HG03039 (cell line): ENCODE data around the gene NUP93.
"Not testable (repeated sequence)": the region's sequence is repeated elsewhere in the genome, so short reads cannot be mapped to it uniquely, and the experiment has no call there.

Source experiments
- ATAC-seq: cut with Tn5 transposase; IDR thresholded peaks from one replicate; pipeline ENCODE4 v1.9.1; 2021; ENCODE audit warnings: mild to moderate bottlenecking, moderate library complexity; ENCODE audit not compliant: unreplicated experiment

Gene NUP93

DNA sequence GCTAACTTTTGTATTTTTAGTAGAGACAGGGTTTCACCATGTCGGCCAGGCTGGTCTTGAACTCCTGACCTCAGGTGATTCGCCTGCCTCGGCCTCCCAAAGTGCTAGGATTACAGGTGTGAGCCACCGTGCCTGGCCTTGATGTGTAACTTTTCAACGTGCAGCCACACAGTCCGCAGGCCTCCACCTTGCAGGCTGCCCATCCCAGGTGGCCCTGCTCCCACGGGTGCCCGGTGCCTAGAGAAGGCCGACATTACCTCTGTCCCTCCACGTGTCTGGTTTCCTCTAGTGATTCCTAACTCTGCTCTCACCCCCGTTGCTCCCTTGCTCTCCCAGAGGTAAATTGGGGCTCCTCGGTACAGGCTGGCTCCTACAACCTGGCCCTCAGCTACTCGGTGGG, 155.0 kb downstream of the NUP93 start:
- not testable (repeated sequence) for ATAC-seq

DNA sequence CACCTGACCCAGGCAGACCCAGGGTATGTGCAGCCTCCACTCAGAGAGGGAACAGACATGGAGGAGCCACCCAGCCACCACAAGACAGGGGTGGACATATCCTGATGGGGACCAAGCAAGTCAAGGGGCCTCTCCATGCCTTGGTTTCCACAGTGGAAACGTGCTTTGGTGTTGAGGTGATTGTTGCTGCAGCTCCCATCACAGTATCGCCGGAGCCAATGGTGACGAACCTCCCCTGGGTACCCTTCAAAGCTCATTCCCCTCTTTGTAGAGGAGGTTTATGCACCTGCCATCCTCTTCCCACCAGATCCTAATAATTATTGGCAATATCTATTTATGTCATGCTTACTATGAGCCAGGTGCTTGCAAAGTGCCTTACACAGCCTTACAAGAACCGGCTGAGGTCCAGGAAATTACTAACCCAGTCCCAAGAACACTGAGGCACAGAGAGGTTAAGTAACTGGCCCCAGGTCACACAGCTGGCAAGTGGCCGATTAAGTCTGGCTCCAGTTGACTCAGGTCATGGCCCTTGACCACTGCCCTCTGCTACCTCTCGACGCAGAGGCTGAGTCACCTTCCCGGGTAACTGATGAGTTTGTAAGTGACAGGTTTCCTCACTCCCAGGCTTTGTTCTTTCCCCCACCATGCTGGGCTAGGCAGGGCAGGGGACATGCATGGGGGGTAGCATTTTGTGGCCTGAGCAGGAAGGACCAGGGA, 155.7 kb downstream of the NUP93 start:
- ATAC-seq, result no peak

- ATAC-seq, result no peak
These were observed 156.4 kb downstream of the NUP93 start for GRCh38 chr16:56886296-56886695.

GRCh38 chr16:56886826-56887225, 156.9 kb downstream of the NUP93 start:
- ATAC-seq, result no peak

DNA sequence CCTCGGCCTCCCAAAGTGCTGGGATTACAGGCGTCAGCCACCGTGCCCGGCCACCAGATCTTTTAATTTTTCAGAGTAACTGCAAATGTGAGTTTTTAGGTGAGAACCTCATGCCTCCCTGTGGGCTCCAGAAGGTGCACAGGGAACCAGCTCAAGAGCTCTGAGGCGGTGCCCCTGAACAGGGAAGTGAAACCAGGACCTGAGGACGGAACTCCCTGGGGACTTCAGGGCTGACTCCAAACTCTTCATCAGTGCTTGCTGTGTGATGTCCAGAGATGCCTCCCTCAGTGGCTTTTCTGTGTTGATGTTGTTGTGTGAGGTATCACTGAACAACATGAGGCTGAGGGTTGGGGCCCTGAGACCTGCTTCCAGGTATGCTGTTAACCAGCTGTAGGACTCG, 158.9 kb downstream of the NUP93 start:
- ATAC-seq, result no peak

DNA sequence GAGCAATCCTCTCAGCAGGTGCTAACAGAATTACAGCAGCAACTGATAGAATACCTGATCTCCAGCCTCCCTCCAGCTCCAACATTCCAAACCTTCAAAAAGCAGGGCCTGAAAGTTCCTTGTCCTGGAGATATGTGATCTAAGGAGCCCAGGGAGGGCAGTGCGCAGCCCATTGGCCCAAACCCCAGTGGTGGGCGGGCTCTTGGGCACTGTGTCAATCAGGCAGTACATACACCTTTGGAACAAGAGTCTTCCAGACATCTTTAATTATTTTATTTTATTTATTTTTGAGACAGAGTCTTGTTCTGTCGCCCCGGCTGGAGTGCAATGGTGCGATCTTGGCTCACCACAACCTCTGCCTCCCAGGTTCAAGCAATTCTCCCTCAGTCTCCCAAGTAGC, 159.3 kb downstream of the NUP93 start:
- no peak for ATAC-seq

DNA sequence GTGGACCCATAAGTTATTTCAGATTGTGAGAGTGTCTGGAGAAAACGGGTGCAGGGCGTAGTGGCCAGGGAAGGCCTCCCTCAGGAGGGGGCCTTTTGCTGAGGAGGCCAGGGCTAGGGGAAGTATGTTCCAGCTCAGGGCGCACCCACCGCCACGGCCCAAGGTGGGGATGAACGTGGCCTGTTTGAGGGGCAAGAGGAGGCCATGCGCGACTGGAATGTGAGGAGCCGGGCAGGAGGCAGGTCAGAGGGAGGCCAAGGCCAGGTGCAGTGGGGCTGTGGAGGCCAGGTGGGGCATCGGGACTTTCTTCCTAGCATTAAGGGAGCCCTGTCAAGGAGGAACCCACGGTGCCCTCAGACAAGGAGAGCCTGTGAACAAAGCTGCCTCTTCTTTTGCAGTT, 161.8 kb downstream of the NUP93 start:
- no peak for ATAC-seq

DNA sequence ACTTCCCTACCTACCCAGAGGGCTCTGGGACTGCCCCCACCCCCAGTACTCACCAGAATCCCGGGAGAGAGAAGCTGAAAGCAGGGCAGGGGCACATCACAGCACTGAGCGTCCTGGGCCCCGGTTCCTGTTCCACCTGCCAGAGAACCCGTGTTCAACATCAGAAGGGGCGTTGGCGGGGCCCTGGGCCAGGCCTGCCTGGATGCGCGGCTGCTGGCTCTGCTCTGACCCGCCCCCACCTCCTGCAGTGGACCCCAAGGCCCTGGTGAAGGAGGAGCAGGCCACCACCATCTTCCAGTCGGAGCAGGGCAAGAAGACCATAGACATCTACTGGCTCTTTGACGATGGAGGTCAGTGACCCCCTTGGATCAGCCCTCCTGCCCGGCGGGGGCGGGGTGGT, 162.8 kb downstream of the NUP93 start:
- ATAC-seq, result no peak

GRCh38 chr16:56894331-56894917, 164.5 kb downstream of the NUP93 start:
- no peak for ATAC-seq

DNA sequence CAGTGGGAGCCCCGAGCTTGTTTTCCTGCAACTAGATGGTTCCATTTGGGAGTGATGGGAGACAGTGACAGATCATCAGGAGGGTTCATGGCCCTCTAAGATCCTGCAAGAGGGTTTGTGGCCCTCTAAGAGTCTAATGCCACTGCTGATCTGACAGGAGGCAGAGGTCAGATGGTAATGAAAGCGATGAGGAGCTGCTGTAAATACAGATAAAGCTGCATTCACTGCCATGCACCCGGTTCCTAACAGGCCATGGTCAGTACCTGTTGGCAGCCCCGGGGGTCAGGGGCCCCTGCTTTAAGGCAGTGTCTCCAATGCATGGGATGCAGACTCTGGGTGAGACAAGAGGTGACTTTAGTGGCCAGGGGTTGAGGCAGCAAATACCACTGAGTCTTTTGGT, 165.9 kb downstream of the NUP93 start:
- ATAC-seq, result no peak

- no peak for ATAC-seq
These were observed 166.3 kb downstream of the NUP93 start for GRCh38 chr16:56896244-56896643.

GRCh38 chr16:56897026-56897799, 167.3 kb downstream of the NUP93 start:
- no peak for ATAC-seq

DNA sequence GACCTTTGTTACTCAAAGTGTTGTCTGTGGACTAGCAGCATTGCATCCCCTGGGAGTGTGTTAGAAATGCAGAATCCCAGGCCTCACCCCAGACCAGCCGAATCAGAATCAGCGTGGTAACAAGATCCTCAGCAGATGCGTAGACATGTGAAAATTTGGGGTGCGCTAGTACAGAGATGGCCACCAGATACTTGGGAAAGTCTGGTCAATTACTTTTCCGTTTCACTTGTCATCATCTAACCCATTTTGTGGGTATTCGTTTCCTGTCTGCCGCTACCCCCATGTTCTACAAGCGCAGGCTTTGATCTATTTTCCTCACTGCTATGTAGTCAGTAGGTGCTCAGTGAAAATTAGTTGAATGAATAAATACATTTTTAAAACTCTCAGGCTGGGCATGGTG, 168.9 kb downstream of the NUP93 start:
- no peak for ATAC-seq
